ENCODE measurements around the gene VAX1. TPM values are rescaled to one million over a fixed set of nuclear protein-coding genes. Genes with fewer than 3 reads are reported as not detected.

The VAX1 gene
- polyA plus RNA-seq, 2 of the 4 experiments (the other 2 are of a cell fraction), result 0.68 to 0.70 TPM

DNA sequence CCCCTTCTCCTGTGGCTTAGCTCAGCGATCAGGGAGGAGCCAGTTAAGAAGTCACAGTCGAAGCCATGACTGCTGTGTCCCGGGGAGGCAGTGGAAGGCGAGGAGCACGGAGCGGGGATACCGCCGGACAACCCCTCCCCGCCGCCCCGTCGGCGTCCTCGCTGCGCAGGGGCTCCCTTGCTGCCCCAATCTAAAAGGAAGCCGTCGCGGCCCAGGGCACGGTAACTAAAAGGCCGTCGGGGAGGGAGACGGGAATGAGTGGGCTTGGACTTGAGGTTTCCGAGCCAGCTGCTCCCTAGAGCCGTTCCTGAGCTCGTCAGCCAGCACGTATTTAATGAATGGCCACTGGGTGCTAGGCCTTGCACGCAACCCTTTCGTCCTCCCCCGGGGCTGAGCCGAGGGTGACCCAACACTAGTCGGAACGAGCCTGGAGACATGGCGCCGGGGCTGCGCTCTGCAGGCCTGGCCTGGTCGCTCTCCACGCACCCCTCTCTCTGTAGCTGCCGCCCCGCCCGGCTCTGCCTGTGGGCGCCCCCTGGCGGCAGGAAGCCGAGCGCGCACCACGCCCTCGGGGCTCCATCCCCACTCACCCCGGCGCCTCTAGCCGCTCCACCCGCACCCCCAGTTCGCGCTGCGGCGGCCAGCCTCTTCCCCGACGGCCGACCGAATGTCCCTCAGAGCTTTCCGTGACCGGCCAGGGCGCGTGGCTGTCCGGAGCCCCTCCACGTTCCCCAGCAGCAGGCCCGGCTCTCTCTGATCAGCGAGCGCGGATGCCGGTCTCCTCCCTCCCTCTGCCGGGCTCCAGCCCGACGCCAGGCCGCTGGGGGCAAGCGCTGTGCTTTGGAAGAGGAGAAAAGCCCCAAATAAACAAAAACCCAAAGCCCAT lies 30.0 kb upstream of the VAX1 start (continued):
- TF ChIP-seq CTCF (IDR thresholded peaks at IDR 0.05) (peak; percentile 94), MAFK (IDR thresholded peaks at IDR 0.05; ENCODE audit: partially characterized antibody) (no peak)

- ATAC-seq, result no peak
- WGBS (ENCODE audit: missing lambda C conversion rate), result 98% methylated on average over 21 of the region's 21 CpGs
- TF ChIP-seq CEBPB (IDR thresholded peaks at IDR 0.05), result no peak
- no peak for TF ChIP-seq TFCP2L1 (CRISPR knock-in tag; IDR thresholded peaks at IDR 0.05)
- TF ChIP-seq, protein P1, sequence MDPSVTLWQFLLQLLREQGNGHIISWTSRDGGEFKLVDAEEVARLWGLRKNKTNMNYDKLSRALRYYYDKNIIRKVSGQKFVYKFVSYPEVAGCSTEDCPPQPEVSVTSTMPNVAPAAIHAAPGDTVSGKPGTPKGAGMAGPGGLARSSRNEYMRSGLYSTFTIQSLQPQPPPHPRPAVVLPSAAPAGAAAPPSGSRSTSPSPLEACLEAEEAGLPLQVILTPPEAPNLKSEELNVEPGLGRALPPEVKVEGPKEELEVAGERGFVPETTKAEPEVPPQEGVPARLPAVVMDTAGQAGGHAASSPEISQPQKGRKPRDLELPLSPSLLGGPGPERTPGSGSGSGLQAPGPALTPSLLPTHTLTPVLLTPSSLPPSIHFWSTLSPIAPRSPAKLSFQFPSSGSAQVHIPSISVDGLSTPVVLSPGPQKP (IDR thresholded peaks at IDR 0.05; ENCODE audit: low read depth, low read length), result no peak
- TF ChIP-seq E2F6 (IDR thresholded peaks at IDR 0.05; ENCODE audit: borderline replicate concordance, low read depth), result no peak
- no peak for TF ChIP-seq KDM5A (IDR thresholded peaks at IDR 0.05)
- no peak for TF ChIP-seq ZSCAN20 (CRISPR knock-in tag; IDR thresholded peaks at IDR 0.05)
- TF ChIP-seq KDM1A (IDR thresholded peaks at IDR 0.05; ENCODE audit: low read depth), result no peak
- H3K4me3 ChIP-seq, result no peak overlapping the region
- no peaks in the 10 kb centered on the region for H3K9me3 ChIP-seq
- peaks cover 8% of the 10 kb centered on the region; the same call in 2 of the 3 replicates for H3K4me1 ChIP-seq
- no peak for DNase-seq (ENCODE audit: low read depth in 1 of 2, low spot score in 1 of 2)
- no peak overlapping the region for H3K4me2 ChIP-seq
- ChIA-PET POLR2A (no interaction called here), CTCF (interaction anchor here (0.7 to 19.7 kb wide), 55 partner anchors 7 to 1497 kb away, joined by 3 to 1061 read pairs (median 4); partner anchors contain the start of genes HSPA12A and VAX1)
- no peak for FAIRE-seq
- no peak overlapping the region for H3K27ac ChIP-seq
Measured at GRCh38 chr10:117167346-117167788, 29.3 kb upstream of the VAX1 start.

GRCh38 chr10:117166418-117167345 lies 28.6 kb upstream of the VAX1 start:
- ATAC-seq (no peak), DNase-seq (ENCODE audit: low read depth in 1 of 2, low spot score in 1 of 2) (no peak), FAIRE-seq (no peak)
- Histone ChIP-seq H3K4me2 (peak overlapping the region; percentile 93), H3K4me3 (peak overlapping the region; percentile 42; the same call in 2 of the 3 replicates), H3K27ac (peak overlapping the region; percentile 41 to 63; a peak in 3 of 6 replicates), H3K4me1 (peaks cover 8% of the 10 kb centered on the region; the same call in 2 of the 3 replicates), H3K9me3 (no peaks in the 10 kb centered on the region)
- ChIA-PET CTCF (interaction anchor here (0.6 to 19.7 kb wide), 68 partner anchors 9 to 1498 kb away, joined by 3 to 1061 read pairs (median 4); partner anchors contain the start of genes ENO4 and VAX1), POLR2A (interaction anchor here (1.0 to 1.7 kb wide), 3 partner anchors 8 to 370 kb away, joined by 3 to 6 read pairs (median 3); no protein-coding TSS in a partner anchor)
- TF ChIP-seq EP300 (IDR thresholded peaks at IDR 0.05), result no peak
- TF ChIP-seq ZFP36 (IDR thresholded peaks at IDR 0.05; ENCODE audit: borderline replicate concordance, partially characterized antibody), result peak; percentile 11
- WGBS (ENCODE audit: missing lambda C conversion rate), result 77% methylated on average over 38 of the region's 41 CpGs
